HEK293 (cell line): ENCODE measurements around the gene PHF23.

Experiments used
- CTCF ChIP-seq: fragments of 450-650 bp; formaldehyde crosslinking; IDR thresholded peaks from 2 replicates; pipeline ENCODE4 v1.5.1; 2016; ENCODE audit warnings: missing biosample characterization, missing genetic modification characterization
- GFI1B ChIP-seq: fragments of 450-650 bp; formaldehyde crosslinking; IDR thresholded peaks from 2 replicates; pipeline ENCODE4 v1.5.1; 2016; ENCODE audit warnings: missing biosample characterization, missing genetic modification characterization
- GLIS2 ChIP-seq: fragments of 450-650 bp; formaldehyde crosslinking; IDR thresholded peaks from 2 replicates; pipeline ENCODE4 v1.5.1; 2016; ENCODE audit warnings: missing biosample characterization, missing genetic modification characterization
- HOXD13 ChIP-seq: sonication (generic); formaldehyde crosslinking; IDR thresholded peaks from 2 replicates; pipeline ENCODE4 v1.8.0; 2022; ENCODE audit warnings: missing genetic modification reagents, borderline replicate concordance
- KLF10 ChIP-seq: fragments of 450-650 bp; IDR thresholded peaks from 2 replicates; pipeline ENCODE4 v1.5.1; 2018; ENCODE audit warnings: missing biosample characterization, mild to moderate bottlenecking, missing genetic modification characterization
- KLF7 ChIP-seq: fragments of 450-650 bp; formaldehyde crosslinking; IDR thresholded peaks from 2 replicates; pipeline ENCODE4 v1.5.1; 2016; ENCODE audit warnings: missing biosample characterization, missing genetic modification characterization, borderline replicate concordance
- KLF9 ChIP-seq: fragments of 450-650 bp; formaldehyde crosslinking; IDR thresholded peaks from 2 replicates; pipeline ENCODE4 v1.5.1; 2016; ENCODE audit warnings: missing biosample characterization, missing genetic modification characterization, low read depth
- MYNN ChIP-seq: fragments of 450-650 bp; formaldehyde crosslinking; IDR thresholded peaks from 2 replicates; pipeline ENCODE4 v1.5.1; 2016; ENCODE audit warnings: missing biosample characterization, missing genetic modification characterization, borderline replicate concordance
- PRDM2 ChIP-seq: fragments of 450-650 bp; formaldehyde crosslinking; IDR thresholded peaks from 2 replicates; pipeline ENCODE4 v1.5.1; 2016; ENCODE audit warnings: missing biosample characterization, missing genetic modification characterization, borderline replicate concordance
- WT1 ChIP-seq: fragments of 450-650 bp; formaldehyde crosslinking; IDR thresholded peaks from 2 replicates; pipeline ENCODE4 v1.5.1; 2016; ENCODE audit warnings: missing biosample characterization, missing genetic modification characterization
- ZBTB17 ChIP-seq: fragments of 450-650 bp; formaldehyde crosslinking; IDR thresholded peaks from 2 replicates; pipeline ENCODE4 v1.5.1; 2016; ENCODE audit warnings: missing biosample characterization, missing genetic modification characterization
- ZBTB21 ChIP-seq: fragments of 450-650 bp; formaldehyde crosslinking; IDR thresholded peaks from 2 replicates; pipeline ENCODE4 v1.5.1; 2017; ENCODE audit warnings: missing biosample characterization, missing genetic modification characterization
- ZNF10 ChIP-seq: fragments of 450-650 bp; formaldehyde crosslinking; IDR thresholded peaks from 2 replicates; pipeline ENCODE4 v1.5.1; 2017; ENCODE audit warnings: missing biosample characterization, missing genetic modification characterization
- ZNF112 ChIP-seq: fragments of 450-650 bp; formaldehyde crosslinking; IDR thresholded peaks from 2 replicates; pipeline ENCODE4 v1.5.0; 2017; ENCODE audit warnings: missing biosample characterization, missing genetic modification characterization
- ZNF133 ChIP-seq: fragments of 450-650 bp; formaldehyde crosslinking; IDR thresholded peaks from 2 replicates; pipeline ENCODE4 v1.5.1; 2016; ENCODE audit warnings: missing biosample characterization, missing genetic modification characterization
- ZNF146 ChIP-seq: fragments of 450-650 bp; formaldehyde crosslinking; IDR thresholded peaks from 2 replicates; pipeline ENCODE4 v1.5.1; 2016; ENCODE audit warnings: missing biosample characterization, missing genetic modification characterization
- ZNF175 ChIP-seq: fragments of 450-650 bp; formaldehyde crosslinking; IDR thresholded peaks from 2 replicates; pipeline ENCODE4 v1.5.1; 2016; ENCODE audit warnings: missing biosample characterization, missing genetic modification characterization
- ZNF19 ChIP-seq: fragments of 450-650 bp; formaldehyde crosslinking; IDR thresholded peaks from 2 replicates; pipeline ENCODE4; 2016; ENCODE audit warnings: missing biosample characterization, missing genetic modification characterization, low read depth
- ZNF2 ChIP-seq: fragments of 450-650 bp; formaldehyde crosslinking; IDR thresholded peaks from 2 replicates; pipeline ENCODE4 v1.5.1; 2016; ENCODE audit warnings: missing biosample characterization, missing genetic modification characterization
- ZNF266 ChIP-seq: fragments of 450-650 bp; formaldehyde crosslinking; IDR thresholded peaks from 2 replicates; pipeline ENCODE4 v1.5.1; 2016; ENCODE audit warnings: missing biosample characterization, missing genetic modification characterization, low read depth
- ZNF341 ChIP-seq: fragments of 450-650 bp; formaldehyde crosslinking; IDR thresholded peaks from 2 replicates; pipeline ENCODE4; 2016; ENCODE audit warnings: low read depth, missing biosample characterization, missing genetic modification characterization
- ZNF391 ChIP-seq: fragments of 450-650 bp; formaldehyde crosslinking; IDR thresholded peaks from 2 replicates; pipeline ENCODE4 v1.5.1; 2016; ENCODE audit warnings: low read depth, missing biosample characterization, missing genetic modification characterization, borderline replicate concordance
- ZNF449 ChIP-seq: fragments of 450-650 bp; formaldehyde crosslinking; IDR thresholded peaks from 2 replicates; pipeline ENCODE4 v1.5.1; 2017; ENCODE audit warnings: missing biosample characterization, mild to moderate bottlenecking, missing genetic modification characterization, moderate library complexity
- ZNF529 ChIP-seq: fragments of 450-650 bp; formaldehyde crosslinking; IDR thresholded peaks from 2 replicates; pipeline ENCODE4 v1.5.1; 2017; ENCODE audit warnings: missing genetic modification characterization, missing biosample characterization; ENCODE audit not compliant: insufficient replicate concordance
- ZNF560 ChIP-seq: fragments of 450-650 bp; formaldehyde crosslinking; IDR thresholded peaks from 2 replicates; pipeline ENCODE4 v1.5.1; 2017; ENCODE audit warnings: missing biosample characterization, missing genetic modification characterization, borderline replicate concordance
- ZNF596 ChIP-seq: fragments of 450-650 bp; IDR thresholded peaks from 2 replicates; pipeline ENCODE4 v1.5.0; 2018; ENCODE audit warnings: missing biosample characterization, mild to moderate bottlenecking, missing genetic modification characterization, moderate library complexity
- ZNF639 ChIP-seq: fragments of 450-650 bp; formaldehyde crosslinking; IDR thresholded peaks from 2 replicates; pipeline ENCODE4 v1.5.1; 2016; ENCODE audit warnings: missing biosample characterization, missing genetic modification characterization
- ZNF791 ChIP-seq: fragments of 450-650 bp; formaldehyde crosslinking; IDR thresholded peaks from 2 replicates; pipeline ENCODE4 v1.5.1; 2016; ENCODE audit warnings: missing biosample characterization, missing genetic modification characterization
- ZNF830 ChIP-seq: fragments of 450-650 bp; IDR thresholded peaks from 2 replicates; pipeline ENCODE4 v1.5.0; 2018; ENCODE audit warnings: missing biosample characterization, missing genetic modification characterization, low read depth, mild to moderate bottlenecking, moderate library complexity
- ZSCAN30 ChIP-seq: fragments of 450-650 bp; IDR thresholded peaks from 2 replicates; pipeline ENCODE4 v1.5.1; 2018; ENCODE audit warnings: missing biosample characterization, mild to moderate bottlenecking, missing genetic modification characterization, moderate library complexity

Gene PHF23

GRCh38 chr17:7280519-7281073 lies 41.3 kb upstream of the PHF23 start (continued):
- TF ChIP-seq ZNF596 (tag by site-specific recombination) (no peak), ZBTB17 (tag by site-specific recombination) (peak; percentile 90), KLF7 (tag by site-specific recombination) (no peak), KLF10 (tag by site-specific recombination) (no peak; the same call in 1 of the 2 replicates), ZNF2 (tag by site-specific recombination) (0 out of 2 replicates have a peak, but pooled peaks have one; percentile 45), ZSCAN30 (tag by site-specific recombination) (no peak; the same call in 1 of the 2 replicates), GLIS2 (tag by site-specific recombination) (no peak), ZNF112 (tag by site-specific recombination) (no peak), ZNF266 (tag by site-specific recombination) (no peak), ZNF560 (tag by site-specific recombination) (no peak), ZNF341 (peak; percentile 62), GFI1B (tag by site-specific recombination) (no peak), ZNF791 (tag by site-specific recombination) (no peak), ZNF529 (tag by site-specific recombination) (no peak), PRDM2 (tag by site-specific recombination) (no peak), ZNF133 (tag by site-specific recombination) (no peak), MYNN (tag by site-specific recombination) (no peak), ZNF19 (tag by site-specific recombination) (no peak), CTCF (tag by site-specific recombination) (peak; percentile 99), ZNF10 (no peak), ZNF449 (tag by site-specific recombination) (no peak), ZNF830 (no peak), ZNF175 (no peak), ZBTB21 (tag by site-specific recombination) (no peak), ZNF391 (tag by site-specific recombination) (no peak), ZNF146 (tag by site-specific recombination) (no peak), WT1 (tag by site-specific recombination) (no peak), KLF9 (tag by site-specific recombination) (no peak), HOXD13 (CRISPR knock-in tag) (no peak), ZNF639 (tag by site-specific recombination) (peak; percentile 70; the same call in 1 of the 2 replicates)
